Osteoblast (primary cell): ENCODE data around the gene PKN3. TPM values are rescaled to one million over a fixed set of nuclear protein-coding genes. Genes with fewer than 3 reads are reported as not detected.

Experiments
- DNase-seq: peaks from one replicate; pipeline ENCODE4 v3.0.0; 2011; ENCODE audit warnings: low spot score, mixed read lengths; ENCODE audit not compliant: insufficient read length; ENCODE audit errors: missing footprints
- H2AFZ ChIP-seq: 2 replicates; pipeline ENCODE4 v1.6.0; 2011; ENCODE audit warnings: mild to moderate bottlenecking, low read length
- H3K27ac ChIP-seq: 2 replicates; pipeline ENCODE4 v1.5.1; 2011; ENCODE audit warnings: mild to moderate bottlenecking, low read depth, low read length, moderate library complexity
- H3K27me3 ChIP-seq: 2 replicates; pipeline ENCODE4 v1.6.0; 2012; ENCODE audit warnings: mild to moderate bottlenecking, control low read depth, inconsistent platforms, low read length, moderate library complexity; ENCODE audit not compliant: insufficient read depth
- H3K36me3 ChIP-seq: 2 replicates; pipeline ENCODE4 v1.5.1; 2011; ENCODE audit warnings: mild to moderate bottlenecking, low read length, control low read depth, moderate library complexity; ENCODE audit not compliant: insufficient read depth
- H3K4me1 ChIP-seq: 2 replicates; pipeline ENCODE4 v1.5.1; 2011; ENCODE audit warnings: mild to moderate bottlenecking, low read length, control low read depth, moderate library complexity; ENCODE audit not compliant: insufficient read depth
- H3K4me2 ChIP-seq: 2 replicates; pipeline ENCODE4 v1.6.0; 2011; ENCODE audit warnings: mild to moderate bottlenecking, low read length; ENCODE audit not compliant: insufficient read depth
- H3K4me3 ChIP-seq: fragments of 200-600 bp; sonication (generic); 3 replicates; pipeline ENCODE4 v1.5.1; 2012; ENCODE audit warnings: mild to moderate bottlenecking, low read length, inconsistent platforms; ENCODE audit not compliant: insufficient read depth
- H3K79me2 ChIP-seq: 2 replicates; pipeline ENCODE4 v1.6.0; 2012; ENCODE audit warnings: mild to moderate bottlenecking, low read length, control low read depth, inconsistent platforms; ENCODE audit not compliant: insufficient read depth
- H3K9me3 ChIP-seq: 2 replicates; pipeline ENCODE4 v1.5.1; 2011; ENCODE audit warnings: low read depth, low read length, control low read depth
- H4K20me1 ChIP-seq: 2 replicates; pipeline ENCODE4 v1.6.0; 2012; ENCODE audit warnings: mild to moderate bottlenecking, low read length, control low read depth; ENCODE audit not compliant: insufficient read depth
- CTCF ChIP-seq: IDR thresholded peaks from 2 replicates; pipeline ENCODE4 v1.5.1; 2011; ENCODE audit warnings: mild to moderate bottlenecking, low read depth, low read length, moderate library complexity; ENCODE audit errors: extremely low read depth
- total RNA-seq: library from RNA; depleted of rRNA; stranded (reverse); fragments of >200 nt; gene quantifications from 2 replicates; pipeline ENCODE4 v1.2.3, GENCODE V29; 2012

PKN3 gene
- total RNA-seq, 1 donor, result 4.3 TPM

- Histone ChIP-seq H3K4me1 (peaks cover 12% of the 10 kb centered on the region), H3K9me3 (no peaks in the 10 kb centered on the region), H3K4me3 (peak overlapping the region; percentile 85), H3K27me3 (no peaks in the 10 kb centered on the region), H2AFZ (peak overlapping the region; percentile 89), H3K36me3 (no peaks in the 10 kb centered on the region), H3K4me2 (peak overlapping the region; percentile 98), H3K27ac (peak overlapping the region; percentile 84), H3K79me2 (peaks cover 18% of the 10 kb centered on the region), H4K20me1 (no peaks in the 10 kb centered on the region)
- TF ChIP-seq CTCF, result no peak
- peak; percentile 98 for DNase-seq
These were observed 17.7 kb upstream of the PKN3 start for GRCh38 chr9:128684325-128685199.

- no peak for DNase-seq
- Histone ChIP-seq H4K20me1 (peaks cover 9% of the 10 kb centered on the region), H3K4me1 (peaks cover 19% of the 10 kb centered on the region), H3K27ac (no peak overlapping the region), H3K36me3 (no peaks in the 10 kb centered on the region), H3K9me3 (no peaks in the 10 kb centered on the region), H3K4me3 (no peak overlapping the region), H3K79me2 (peaks cover 29% of the 10 kb centered on the region), H2AFZ (no peak overlapping the region), H3K4me2 (no peak overlapping the region), H3K27me3 (no peaks in the 10 kb centered on the region)
- no peak for TF ChIP-seq CTCF
These were observed 16.4 kb upstream of the PKN3 start for GRCh38 chr9:128685636-128686489.

DNA sequence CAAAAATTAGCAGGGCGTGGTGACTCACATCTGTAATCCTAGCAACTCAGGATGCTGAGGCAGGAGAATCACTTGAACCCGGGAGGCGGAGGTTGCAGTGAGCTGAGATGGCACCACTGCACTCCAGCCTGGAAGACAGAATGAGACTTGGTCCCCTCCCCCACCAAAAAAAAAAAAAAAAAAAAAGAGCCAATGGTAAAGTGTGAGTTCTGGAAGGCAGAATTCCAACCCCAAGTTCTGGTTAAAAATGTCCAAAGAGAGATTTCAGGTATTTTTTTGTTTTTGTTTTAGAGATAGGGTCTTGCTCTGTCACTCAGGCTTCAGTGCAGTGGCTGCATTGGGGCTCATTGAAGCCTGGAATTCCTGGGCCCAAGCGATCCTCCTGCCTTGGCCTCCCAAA lies 14.8 kb upstream of the PKN3 start:
- DNase-seq, result no peak
- Histone ChIP-seq H3K36me3 (peaks cover 15% of the 10 kb centered on the region), H3K9me3 (no peaks in the 10 kb centered on the region), H3K4me1 (peaks cover 25% of the 10 kb centered on the region), H3K4me3 (no peak overlapping the region), H3K79me2 (peaks cover 45% of the 10 kb centered on the region), H3K27me3 (no peaks in the 10 kb centered on the region), H2AFZ (no peak overlapping the region), H4K20me1 (peaks cover 23% of the 10 kb centered on the region), H3K4me2 (no peak overlapping the region), H3K27ac (no peak overlapping the region)
- TF ChIP-seq CTCF, result no peak
